ENCODE results near the gene SIRT7.
"Not testable (repeated sequence)": the region's sequence is repeated elsewhere in the genome, so short reads cannot be mapped to it uniquely, and the experiment has no call there.

SIRT7 gene

DNA sequence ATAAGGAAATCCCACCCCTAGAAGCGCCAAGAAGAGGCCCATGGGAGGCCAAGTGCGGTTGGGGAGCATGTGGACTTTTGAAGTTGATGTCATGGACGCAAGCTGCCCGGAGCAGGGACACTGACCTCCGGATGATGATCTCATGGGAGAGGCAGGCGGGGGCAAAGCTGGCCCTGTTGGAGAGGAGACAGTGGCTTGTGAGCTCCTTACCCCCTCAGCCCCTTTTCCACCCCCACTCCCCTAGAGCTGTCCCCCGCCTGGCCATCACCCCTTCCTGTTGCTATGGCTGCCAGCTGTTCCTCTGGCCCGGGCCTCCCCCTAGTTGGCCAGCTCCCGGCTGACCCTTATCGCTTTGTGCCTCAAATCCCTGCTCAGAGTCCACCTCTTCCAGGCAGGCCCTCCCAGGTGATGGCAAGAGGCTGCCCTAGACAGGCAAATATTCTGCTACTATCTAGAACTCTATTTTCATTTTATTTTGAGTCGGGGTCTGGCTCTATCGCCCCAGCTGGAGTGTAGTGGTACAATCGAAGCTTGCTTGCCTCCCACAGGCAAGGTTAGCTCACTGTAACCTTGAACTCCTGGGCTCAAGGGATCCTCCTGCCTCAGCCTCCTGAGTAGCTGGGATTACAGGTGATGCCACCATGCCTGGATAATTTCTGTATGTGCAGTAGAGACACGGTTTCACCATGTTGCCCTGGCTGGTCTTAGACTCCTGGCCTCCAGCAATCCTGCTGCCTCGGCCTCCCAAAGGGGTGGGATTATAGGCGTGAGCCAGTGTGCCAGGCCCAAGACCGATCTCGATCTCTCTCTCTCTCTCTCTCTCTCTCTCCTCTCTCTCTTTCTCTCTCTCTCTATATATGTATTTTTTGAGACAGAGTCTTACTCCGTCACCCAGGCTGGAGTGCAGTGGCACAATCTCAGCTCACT is 36.4 kb upstream of the SIRT7 start:
- DNase-seq, result no peak

DNA sequence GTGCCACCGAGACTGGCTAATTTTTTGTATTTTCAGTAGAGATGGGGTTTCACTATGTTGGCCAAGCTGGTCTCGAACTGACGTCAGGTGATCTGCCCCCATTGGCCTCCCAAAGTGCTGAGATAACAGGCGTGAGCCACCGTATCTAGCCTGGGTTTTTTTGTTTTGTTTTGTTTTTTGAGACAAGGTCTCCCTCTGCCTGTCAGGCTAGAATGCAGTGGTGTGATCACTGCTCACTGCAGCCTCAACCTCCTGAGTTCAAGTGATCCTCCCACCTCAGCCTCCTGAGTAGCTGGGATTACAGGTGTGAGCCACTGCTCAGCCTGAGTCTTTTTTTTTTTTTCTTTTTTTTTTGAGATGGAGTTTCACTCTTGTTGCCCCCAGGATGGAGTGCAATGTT is 35.5 kb upstream of the SIRT7 start:
- DNase-seq, result not testable (repeated sequence)

DNA sequence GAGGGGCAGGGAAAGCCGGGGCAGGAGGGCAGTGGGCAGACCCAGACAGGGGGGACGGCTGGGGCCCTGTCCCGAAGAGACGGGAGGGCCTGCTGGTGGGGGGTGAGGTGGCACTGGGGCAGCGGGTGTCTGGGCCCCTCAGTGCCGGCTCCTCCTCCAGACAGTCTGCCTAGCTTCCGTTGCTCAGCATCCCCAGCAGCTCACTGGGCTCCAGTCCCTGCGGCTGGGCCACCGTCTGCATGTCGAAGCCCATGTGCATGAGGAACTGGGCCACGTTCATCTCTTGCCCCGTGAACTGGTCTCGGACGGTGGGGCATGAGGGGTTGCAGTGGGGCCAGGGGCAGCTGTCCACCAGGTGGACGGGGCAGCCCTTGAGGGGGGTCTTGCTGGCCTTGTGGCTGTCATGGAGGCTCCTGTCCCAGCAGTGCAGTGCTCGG is 34.8 kb upstream of the SIRT7 start:
- DNase-seq, result no peak

DNA sequence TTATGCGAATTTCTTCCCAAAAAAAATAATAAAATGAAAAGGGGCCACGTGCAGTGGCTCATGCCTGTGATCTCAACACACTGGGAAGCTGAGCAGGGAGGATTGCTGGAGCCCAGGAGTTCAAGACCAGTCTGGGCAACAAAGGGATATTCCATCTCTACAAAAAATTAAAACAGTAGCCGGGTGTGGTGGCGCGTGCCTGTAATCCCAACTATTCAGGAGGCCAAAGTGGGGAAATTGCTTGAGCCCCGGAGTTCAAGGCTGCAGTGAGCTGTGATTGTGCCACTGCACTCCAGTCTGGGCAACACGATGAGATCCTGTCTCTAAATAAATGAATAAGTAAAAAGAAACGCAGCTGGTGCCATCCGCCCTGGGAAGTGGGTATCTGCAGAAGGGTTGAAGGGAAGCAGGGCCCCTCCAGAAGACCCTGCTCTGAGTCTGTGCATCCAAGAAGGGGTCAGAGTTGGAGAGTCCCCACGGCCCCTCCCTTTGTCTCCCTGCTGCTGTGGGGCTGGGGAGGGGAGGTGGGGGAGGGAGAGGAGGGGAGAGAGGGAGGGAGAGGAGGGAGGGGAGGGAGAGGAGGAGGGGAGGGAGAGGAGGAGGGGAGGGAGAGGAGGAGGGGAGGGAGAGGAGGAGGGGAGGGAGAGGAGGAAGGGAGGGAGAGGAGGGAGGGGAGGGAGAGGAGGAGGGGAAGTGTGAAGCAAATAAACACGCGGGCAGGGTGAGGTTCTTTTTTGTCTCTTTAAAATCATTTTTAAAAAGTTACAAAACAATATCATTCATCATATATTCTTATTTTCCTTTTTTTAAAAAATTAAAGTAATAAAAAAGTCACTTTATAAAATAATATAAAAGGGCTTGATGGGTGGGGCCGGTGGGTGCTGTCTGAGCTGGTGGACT is 34.1 kb upstream of the SIRT7 start:
- no peak for DNase-seq

DNA sequence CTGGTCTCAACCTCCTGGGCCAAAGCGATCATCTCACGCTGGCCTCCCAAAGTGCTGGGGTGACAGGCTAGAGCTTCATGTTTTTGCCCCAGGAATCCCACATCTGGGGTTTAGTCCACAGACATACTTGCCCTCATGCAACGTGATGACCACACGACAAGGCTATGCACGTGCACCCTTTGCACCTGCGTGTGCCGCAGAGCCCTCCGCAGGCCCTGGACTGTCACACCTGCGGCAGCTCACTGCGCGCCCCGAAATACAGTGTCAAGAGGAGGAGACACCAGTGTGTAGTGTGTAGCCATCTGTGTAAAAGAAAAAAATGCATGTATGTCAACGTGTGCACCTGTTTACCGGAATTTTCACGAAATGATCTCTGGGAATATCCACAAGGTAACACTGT is 32.5 kb upstream of the SIRT7 start:
- no peak for DNase-seq

DNA sequence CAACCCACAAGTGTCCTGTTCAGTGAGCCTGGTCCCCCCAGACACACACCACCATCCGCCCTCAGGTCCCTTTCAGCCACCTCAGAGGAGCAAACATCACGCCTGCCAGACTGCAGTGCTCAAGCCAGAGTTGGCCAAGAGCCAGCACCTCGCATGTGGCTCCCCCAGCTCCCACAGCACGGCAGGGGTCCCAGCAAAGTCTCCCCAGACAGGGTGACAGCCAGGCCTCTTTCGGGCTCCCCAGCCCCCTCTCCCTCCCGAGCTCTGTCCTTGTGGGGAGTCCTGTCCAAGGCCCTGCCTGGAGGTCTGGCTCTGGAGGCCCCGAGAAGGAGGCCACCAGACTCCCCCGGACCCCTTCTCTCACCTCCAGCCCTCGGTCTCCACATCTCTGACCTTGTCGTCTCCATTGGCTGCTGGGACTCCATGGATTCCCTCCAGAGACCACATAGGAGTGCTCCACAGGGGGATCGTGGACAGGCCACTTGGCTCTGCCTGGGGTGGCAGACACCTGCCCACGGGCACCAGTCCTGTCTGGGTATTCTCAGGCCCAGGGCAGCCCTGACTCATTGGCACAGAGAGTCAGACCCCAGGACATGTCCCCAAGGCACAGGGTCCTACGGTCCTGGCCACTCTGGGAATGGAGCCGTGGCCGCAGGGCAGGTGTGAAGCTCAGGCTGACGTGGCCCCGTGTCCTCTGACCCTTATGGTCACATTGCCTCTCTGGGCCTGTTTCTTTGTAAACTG is 30.8 kb upstream of the SIRT7 start:
- DNase-seq, result no peak

DNA sequence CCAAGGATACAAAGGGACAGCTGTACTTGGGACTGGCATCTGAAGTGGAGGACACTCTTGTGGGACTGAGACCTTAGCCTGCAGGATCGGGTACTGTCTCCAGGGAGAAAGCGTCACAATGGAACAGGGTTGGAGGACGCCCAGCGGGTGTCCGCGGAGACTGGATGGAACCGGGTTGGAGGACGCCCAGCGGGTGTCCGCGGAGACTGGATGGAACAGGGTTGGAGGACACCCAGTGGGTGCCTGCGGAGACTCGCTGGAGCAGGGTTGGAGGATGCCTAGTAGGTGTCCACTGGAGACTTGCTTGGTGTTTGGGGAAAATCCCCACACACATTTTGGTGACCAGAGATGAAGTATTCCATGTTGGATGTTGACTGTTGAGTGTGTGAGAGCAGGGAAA is 29.2 kb upstream of the SIRT7 start, which contains the start of gene MYADML2:
TSS of gene MYADML2 (minus strand) at position 45 of the 400 bp plus-strand sequence. CDS start 5,492 bp downstream, outside the sequence.
- DNase-seq, result no peak

DNA sequence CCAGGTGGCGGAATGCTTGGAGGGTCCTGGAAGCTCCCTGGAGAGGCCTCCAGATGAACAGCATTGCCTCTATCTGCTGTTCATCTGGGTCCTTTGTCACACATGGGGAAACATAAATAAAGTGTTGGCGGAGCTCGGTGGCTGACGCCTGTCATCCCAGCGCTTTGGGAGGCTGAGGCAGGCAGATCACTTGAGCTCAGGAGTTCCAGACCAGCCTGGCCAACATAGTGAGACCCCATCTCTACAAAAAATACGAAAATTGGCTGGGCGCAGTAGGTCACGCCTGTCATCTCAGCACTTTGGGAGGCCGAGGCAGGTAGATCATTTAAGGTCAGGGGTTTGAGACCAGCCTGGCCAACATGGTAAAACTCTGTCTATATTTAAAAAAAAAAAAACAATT is 26.9 kb upstream of the SIRT7 start:
- no peak for DNase-seq

DNA sequence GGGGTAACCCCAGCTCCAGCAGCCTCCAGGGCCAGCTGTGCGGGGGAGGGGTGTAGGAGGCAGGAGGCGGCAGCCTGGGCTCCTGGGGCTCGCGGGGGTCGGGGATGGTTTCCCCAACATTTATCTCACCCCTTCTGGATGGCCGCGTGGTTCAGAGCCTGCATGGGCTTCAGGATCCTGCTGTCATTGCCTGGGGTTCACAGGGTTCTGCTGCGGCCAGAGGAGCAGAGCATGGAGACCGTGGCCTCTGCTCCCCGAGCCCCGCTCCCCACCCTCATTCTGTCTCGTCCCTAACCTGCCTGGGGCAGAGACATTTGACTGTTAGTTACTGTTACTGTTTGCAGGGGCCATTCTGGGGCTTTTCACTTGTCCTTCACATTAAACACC is 24.2 kb upstream of the SIRT7 start:
- DNase-seq, result no peak

DNA sequence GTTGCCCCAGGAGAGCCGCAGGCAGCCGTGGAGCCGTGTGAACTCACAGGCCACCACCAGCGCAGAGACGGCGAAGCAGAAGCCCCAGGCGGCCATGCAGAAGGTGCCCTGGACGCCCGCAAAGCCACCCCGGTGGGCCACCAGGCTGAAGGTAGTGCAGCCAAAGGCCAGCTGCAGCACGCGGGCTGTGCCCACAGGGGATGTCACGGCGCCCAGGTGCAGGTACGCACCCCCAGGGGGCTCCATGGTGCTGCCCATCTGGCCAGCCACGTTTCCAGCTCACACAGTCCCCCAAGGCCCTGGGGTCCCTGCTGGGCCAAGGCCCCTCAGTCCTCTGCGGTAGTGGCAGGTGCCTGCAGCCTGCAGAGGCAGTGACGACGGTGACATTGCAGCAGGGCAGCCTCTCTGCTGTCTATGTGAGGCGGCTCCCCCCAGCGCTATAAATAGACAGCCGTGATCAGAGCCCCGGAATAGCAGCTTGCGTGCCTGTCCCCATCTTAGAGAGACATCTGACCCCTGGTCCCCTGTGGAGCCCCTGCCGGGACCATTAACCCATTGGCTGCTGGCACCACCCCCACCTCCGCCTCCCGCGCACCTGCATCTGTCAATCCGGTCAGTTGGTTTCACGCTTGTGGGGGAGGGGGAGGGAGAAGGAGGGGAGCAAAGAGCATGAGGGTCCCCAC is 23.6 kb upstream of the SIRT7 start:
- no peak for DNase-seq

DNA sequence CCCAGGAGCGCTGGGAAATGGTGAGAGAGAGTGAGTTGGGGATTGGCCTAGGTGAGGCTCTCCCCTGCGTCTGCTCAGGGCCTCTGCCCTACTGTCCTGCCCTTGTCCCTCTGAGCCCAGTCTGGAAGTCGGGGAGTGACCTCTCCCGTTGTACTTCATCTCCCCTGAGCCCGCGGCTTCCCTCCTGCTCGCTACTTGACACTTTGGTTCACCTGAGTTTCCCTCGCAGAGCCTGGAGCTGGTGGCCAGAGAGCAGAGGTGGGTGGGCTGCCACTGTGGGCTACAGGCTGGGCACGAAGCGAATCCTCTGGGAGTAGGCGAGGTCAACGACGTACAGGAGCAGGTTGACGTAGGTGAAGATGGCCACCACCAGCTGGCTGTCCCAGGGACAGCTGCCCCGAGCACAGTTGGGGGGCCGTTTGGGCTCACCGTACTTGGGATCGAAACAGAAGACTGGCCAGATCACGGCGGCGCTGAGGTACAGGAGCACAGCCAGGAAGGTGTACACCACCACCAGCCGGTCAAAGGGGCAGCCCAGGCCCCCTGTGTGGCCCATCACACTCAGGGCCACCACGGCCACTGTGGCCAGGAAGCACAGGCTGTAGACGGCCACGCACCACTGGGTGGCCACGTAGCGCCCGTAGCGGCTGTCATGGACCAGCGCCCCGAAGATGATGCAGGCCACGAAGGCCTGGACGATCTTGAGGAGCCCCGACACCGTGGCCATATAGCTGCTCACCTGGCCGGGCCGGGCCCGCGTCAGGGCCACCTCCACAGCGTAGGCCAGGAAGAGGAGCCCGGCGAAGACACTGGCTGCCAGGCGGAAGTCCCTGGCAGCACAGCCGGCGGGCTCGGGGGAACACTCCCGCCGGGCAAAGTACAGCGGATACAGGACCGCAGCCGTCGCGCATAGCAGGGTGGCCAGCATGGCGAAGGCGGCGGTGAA is 22.8 kb upstream of the SIRT7 start:
- DNase-seq, result no peak

DNA sequence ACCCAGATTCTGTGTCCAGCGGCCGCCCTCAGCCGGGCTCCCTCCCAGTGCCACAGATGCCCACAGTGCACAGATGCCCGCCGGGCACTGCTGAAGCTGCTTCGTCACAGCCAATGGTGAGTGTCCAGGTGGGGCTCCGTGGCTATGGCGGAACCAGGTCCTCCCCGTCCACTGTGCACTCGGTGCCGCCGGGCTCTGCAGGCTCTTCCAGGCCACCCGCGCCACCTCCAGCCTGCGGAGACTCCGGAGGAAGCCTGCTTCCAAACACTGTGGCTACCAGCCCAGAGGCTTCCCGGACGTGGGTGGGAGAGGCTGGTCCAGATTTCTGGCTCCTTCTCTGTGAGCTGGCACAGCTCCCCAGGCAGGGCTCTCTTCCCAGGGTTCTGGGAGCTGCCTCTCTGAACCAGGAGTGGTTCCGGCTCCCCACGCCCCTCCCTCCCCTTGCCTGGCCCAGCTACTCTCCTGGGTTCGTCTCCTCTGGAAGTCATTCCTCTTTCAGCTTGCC is 22.0 kb upstream of the SIRT7 start:
- no peak for DNase-seq

DNA sequence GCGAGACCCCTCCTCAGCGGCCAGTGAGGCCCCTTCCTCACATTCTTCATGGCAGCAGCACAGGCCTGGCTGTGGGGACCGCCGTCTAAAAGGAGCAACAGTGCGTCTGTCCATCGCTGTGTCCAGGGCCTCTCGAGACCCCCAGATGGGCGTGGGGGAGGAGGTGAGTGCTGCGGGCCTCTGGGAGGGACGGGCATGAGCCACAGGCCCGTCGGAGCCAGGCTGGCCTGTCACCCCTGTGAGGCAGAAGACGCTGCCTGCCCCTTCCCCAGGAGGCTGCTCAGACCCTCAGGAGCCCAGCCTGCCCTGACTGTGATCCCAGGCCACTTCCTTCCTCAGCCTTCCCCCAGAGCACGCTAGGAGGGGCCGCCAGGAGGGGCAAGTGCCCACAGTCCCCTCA is 21.2 kb upstream of the SIRT7 start:
- no peak for DNase-seq

DNA sequence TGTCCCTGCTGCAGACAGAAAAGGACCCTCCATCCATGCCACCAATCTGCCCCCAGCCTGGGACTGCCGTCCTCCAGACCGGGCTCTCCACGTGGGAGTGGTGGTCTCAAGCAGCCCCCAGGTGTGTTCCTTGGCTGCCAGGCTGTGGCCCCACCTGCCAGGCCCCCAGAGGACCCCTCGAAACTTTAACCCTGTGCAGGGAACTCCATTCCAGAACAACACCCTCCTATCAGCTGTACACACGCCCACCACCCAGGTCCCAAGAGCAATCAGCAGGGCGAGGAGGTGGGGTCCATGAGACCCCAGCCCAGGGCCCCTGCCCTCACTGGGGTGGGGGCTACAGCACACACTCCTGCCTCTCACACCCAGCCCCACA is 17.7 kb upstream of the SIRT7 start:
- no peak for DNase-seq

DNA sequence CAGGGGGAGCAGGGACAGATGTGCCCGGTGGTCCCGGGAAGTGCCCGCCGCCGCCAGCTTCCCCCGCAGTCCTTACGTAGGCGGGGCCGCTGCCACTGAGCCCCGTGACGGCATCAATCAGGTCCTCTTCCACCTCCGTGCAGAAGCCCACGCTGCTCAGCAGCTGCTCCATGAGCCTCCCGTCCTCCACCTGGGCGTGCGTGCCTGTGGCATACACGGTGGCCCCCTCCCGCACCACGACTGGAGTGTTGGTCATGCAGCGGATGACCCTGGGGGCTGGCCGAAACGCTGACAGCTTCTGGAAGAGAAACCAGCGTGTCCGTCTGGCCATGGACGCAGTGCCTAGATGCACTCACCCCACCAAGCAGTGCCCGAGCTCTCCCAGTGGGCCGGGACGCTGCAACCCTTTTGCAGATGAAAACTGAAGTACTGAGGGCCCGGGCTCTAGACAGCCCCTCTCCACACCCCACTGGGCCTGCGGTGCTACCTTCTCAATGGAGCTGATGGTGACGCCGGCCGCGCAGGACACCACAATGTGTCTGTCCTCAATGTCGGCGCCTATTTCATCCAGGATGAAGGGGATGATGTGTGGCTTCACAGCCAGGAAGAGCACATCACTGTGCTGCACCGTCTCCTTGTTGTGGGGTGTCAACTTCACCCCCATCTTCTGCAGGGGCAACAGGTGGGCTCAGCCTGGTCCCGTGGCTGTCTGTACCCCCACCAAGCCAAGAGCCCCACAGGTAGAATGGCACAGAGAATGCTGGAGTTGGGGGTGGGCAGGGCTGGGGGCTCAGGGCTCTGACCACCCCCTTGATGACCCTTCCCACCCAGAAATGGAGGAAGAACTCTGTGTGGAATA is 17.1 kb upstream of the SIRT7 start:
- no peak for DNase-seq

DNA sequence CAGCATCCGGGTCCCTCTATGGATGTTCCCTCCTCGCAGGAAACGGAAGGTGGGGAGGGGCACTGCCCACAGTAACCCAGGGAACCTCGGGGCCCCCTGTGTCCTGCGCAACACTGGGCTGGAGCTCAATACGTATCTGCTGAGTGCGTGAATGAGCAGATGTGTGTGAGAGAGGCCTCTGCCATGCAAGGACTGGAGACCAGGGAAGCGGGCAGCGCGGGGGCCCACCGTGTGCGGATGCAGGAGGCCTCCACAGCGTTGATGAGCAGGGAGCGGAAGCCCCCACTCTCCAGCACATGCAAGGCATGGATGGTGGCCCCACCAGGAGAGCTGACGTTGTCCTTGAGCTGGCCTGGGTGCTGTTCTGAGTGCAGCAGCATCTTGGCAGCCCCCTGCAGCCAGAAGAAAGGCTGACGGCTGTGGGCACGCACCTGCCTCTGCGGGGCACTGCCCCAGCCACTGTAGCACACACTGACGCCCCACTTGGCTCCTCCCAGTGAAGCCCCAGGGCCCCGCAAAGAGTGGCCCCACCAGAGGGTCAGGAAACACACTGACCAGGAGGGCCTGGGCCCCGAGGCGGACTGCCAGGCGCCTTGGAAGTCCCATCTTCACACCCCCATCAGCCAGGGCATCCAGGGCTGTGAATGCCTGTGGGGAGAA is 16.3 kb upstream of the SIRT7 start:
- no peak for DNase-seq

DNA sequence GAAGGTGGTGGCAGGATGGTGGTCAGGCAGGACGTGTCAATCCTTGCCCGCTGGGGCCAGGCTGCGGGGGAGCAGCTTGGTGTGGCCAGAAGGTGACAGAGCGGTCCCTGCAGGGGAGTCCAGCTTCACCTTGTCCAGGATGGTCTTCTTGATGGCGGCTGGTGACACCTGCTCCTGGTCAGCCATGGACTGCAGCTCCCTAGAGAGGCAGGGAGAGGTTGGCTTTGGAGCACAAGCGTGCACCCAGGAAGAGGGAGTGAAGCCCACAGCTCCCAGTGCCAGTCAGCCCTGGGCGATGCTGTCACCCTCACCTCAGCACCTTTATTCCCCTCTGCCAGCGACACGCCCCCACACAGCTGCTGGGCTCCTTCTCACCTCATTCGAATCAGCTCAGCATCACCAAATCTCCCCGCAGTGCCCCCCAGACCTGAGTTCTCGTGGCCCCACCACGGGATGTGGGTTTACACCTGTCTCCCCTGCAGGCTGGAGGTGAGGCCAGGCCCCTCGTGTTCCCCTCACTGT is 15.3 kb upstream of the SIRT7 start:
- DNase-seq, result no peak

DNA sequence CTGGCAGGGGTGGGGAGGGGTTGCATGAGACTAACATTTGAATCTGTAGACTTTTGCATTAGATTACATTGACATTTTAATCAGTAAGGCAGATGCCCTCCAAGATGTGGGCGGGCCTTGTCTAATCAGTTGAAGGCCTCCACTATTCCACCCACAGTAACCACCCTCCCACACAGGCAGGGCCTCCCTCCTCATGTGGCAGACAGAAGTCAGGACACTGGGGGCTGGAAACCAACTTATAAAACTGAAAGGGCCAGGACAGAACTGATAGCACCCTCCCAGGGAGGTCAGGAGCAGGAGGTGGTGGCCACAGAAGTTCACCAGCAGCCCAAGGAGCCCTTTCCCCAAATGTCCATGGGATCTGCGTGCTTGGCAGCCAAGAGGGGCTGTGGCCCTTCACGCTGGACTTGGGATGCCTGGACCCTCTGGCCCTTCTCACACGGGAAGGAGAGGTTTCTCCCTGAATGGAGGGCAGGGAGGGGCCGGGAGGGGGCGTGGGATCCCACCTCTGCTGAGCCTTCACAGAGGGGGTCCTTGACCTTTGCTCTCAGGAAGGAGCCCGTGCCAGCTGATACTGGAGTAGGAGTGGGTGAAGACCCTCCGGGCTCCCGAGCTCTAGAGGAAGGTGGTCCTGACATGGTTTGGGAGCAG is 14.5 kb upstream of the SIRT7 start:
- peak; percentile 32 for DNase-seq
